ENCODE measurements around the gene TLN1.

The TLN1 gene, protein sequence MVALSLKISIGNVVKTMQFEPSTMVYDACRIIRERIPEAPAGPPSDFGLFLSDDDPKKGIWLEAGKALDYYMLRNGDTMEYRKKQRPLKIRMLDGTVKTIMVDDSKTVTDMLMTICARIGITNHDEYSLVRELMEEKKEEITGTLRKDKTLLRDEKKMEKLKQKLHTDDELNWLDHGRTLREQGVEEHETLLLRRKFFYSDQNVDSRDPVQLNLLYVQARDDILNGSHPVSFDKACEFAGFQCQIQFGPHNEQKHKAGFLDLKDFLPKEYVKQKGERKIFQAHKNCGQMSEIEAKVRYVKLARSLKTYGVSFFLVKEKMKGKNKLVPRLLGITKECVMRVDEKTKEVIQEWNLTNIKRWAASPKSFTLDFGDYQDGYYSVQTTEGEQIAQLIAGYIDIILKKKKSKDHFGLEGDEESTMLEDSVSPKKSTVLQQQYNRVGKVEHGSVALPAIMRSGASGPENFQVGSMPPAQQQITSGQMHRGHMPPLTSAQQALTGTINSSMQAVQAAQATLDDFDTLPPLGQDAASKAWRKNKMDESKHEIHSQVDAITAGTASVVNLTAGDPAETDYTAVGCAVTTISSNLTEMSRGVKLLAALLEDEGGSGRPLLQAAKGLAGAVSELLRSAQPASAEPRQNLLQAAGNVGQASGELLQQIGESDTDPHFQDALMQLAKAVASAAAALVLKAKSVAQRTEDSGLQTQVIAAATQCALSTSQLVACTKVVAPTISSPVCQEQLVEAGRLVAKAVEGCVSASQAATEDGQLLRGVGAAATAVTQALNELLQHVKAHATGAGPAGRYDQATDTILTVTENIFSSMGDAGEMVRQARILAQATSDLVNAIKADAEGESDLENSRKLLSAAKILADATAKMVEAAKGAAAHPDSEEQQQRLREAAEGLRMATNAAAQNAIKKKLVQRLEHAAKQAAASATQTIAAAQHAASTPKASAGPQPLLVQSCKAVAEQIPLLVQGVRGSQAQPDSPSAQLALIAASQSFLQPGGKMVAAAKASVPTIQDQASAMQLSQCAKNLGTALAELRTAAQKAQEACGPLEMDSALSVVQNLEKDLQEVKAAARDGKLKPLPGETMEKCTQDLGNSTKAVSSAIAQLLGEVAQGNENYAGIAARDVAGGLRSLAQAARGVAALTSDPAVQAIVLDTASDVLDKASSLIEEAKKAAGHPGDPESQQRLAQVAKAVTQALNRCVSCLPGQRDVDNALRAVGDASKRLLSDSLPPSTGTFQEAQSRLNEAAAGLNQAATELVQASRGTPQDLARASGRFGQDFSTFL (N-terminal part only)

DNA sequence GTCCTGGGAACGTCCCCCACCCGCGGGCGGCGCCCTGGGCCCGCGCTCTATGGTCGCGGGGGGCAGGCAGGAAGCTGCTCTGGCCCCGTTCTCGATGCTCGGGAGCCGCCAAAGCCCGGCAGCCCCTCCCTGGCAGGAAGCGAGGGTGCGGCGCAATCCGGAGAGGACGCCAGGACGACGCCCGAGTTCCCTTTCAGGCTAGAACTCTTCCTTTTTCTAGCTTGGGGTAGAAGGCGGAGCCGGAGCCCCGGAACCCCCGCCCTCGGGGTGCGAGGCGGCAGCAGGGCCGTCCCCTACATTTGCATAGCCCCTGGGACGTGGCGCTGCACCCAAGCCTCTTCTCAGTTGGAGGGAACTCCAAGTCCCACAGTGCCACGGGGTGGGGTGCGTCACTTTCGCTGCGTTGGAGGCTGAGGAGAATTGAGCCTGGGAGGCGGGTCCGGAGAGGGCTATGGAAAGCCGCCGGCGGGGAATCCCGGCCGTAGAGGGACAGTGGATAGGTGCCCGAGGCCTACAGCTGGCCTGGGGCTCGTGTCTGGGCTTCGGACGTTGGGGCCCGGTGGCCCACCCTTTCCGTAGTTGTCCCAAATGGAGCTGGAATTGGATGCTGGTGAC is at the start of gene TLN1, which contains the start of gene CREB3:
Gene TLN1, minus strand, starts transcription at position 11 of the 615 bp plus-strand sequence. CDS start 6,501 bp downstream, outside the sequence.
Gene CREB3, plus strand, starts transcription at position 482 of the 615 bp plus-strand sequence. Its CDS starts 107 bp downstream, at position 589.
- DNase-seq, result peak; percentile 91 to 94

DNA sequence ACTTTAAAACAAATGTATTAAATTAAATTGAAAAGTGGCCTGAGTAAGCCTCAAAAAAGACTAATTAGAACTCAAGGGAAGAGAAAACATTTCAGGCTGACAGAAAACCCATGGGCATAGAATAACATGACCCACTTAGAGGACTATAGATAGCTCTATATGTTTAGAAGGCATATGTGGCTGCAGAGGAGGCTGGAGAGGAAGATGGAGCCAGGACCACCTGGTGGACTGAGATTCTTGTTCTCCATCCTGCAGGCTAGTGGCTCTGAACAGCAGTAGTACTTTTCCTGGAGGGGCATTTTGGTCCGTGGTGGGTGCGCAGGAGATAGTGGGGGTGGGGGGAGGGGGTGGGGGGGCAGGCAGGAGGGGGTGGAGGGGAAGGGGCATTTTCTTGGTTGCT is 49.1 kb upstream of the TLN1 start:
- DNase-seq, result no peak

DNA sequence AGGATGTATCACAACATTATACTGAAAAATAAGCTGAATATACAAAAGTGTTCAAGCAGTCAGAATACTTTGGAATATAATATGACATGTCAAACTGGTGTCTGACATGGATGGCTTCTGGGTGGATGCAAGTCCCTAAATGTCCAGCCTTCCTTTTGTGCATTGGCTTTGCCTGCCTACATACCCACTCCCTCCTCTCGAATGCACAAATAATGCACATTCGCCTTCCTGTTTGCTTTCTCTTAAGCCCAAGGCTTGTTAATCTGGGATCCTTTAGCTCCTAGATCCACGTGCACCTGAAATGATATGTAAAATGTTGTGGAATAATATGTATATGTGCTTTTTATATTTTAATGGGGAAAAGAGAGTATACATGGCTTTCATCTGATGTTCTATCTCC is 46.5 kb upstream of the TLN1 start:
- no peak for DNase-seq

DNA sequence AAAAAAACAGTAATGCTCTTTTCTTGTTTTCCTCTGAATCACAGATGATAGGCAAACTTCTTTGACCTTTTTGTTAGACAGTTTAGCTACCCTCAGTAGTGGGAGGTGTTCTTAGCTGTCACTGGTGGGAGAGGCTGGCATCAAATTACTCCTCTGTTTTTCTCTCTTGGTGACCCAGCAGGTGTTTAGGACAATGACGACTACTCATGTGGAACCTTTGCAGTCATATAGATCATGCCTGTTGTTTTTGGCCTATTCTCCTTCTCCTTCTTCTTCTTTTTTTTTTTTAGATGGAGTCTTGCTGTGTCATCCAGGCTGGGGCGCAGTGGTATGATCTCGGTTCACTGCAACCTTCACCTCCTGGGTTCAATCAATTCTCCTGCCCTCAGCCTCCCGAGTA is 44.0 kb upstream of the TLN1 start:
- no peak for DNase-seq

DNA sequence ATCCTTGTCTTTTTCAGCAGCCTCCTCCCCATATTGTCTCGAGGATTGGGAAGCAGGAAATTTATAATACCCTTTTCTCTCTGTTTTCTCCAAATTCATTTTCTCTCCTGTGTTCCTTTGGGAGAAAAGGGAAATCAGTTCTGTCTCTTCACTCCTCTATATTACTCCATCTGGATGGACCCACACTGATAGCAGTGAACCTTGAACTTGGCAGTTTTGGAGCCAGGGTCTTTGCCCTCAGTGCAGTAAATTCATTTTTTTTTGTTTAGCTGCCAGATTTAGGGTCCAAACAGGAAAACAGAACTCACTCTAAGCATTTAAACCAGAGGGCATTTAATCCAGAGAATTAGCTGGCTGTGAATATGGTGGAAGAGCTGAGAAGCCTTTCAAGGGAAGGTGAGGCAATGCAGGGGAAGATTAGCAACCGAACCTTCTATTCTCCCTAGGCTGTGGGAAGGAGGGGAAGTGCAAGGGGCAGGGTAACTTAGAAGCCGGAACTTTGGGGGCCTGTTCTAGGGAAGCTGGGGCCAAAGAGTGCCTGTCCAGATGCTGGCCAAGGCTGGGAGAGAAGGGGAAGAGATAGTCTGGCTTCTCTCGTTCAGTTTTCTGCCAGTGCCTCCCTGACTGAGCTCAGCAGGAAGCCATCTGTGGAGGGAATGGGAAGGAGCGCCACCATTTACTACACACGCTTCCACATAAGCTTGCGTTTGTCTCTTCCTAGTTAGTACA is 43.1 kb upstream of the TLN1 start:
- no peak for DNase-seq

DNA sequence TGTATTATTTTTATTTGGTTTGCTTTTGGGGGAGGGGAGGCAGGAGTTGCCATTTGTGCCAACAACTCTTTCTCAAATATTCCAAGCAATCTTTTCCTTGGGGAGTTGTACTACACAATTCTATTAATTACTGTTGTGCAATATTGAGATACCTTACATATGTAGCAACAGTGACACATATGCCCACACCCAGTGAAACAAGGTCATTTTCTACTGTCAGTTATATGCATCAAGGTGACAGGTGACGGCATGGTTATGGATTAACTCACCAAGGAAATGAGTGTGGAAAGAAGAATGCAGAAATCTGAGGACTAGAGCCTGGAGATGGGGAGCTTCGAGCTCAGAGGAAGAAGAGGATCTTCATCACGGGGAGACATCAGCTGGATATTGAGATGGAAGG is 39.9 kb upstream of the TLN1 start:
- no peak for DNase-seq

DNA sequence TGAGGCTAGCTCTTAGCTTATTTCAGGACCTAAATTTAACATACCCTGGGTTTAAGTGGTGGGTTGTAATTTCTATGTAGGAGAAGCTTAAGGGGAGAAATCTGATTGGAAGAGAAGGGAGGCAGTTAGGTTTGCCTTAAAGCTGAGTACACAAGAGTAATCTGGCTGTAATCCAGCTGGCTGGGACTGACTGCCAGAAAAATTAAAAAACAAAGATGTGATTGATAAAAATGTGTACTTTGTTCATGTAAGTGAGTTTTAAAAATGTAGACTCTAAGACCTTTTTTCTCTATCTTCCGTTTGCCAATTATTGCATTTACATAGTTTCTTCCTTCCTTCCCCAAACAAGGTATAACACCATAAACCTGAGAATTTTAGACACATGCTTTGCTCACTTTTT is 39.5 kb upstream of the TLN1 start:
- no peak for DNase-seq

DNA sequence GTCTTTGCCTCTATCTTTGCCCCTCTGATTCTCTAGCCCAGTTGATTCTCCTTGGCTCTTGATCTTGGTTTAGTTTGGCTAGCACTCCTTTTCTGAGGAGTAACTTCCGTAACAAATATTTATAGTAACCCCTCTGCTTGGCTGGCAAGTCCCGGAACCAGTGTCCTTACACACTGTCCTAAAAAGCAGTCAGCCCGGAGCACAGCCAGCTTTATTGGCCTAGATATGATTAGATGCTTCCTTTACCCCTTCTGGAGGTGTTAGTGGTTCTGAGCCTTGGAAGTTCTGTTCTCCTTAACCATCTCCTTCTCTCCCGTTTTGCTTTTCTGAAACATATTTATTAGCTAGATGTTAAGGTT is 39.1 kb upstream of the TLN1 start:
- DNase-seq, result no peak

DNA sequence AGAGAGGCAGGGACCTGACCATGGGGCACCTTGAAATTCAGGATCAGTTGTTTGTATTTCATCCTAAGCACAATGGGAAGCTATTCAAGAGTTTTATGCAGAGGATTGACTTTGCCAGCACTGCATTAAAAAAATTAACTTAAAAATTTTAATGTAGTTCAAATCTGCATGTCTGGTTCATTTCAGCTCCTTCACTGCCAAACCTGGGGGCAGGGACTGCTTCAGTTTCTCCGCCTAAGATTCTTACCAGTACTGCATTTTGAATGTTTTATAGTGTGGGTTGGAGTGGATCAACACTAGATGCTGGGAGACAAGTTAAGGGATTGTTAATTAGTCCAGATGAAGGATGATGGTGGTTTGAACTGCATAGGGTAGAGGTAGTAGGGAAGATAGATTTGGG is 37.8 kb upstream of the TLN1 start:
- DNase-seq, result no peak

DNA sequence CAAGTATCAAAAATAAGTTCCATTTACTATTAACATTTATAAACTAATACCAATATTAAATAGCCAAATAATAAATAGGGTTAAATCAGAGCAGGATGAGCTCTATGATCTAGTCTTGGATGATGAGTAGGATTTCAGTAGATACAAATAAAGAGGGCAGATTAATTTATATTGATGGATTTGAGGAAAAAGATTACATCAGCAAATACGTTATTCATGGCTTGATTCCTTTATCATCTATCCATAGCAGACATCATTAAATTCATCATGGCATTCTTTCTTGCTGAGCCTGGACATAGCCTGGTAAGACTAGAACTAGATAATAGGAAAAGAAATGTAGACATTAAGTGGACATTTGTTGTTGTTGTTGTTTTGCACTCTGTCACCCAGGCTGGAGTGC is 35.5 kb upstream of the TLN1 start:
- DNase-seq, result no peak

DNA sequence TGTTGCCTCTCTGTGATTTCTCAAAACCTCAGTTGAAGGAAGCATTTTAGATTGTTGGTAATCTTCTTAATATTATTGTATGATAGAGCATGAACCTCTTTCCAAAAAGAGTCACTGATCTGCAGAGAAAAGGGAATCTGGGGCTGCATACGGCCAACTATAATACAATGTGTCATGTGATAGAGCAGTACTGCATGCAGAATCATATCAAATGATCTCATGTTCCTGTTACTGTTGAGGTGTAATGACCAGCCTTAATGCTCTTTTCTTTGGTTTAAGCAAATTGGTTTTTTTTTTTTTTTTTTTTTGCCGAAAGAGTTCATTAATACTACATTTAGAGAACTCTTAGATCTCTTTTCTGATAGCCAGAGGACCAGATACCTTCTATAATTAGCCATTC is 35.0 kb upstream of the TLN1 start:
- no peak for DNase-seq

DNA sequence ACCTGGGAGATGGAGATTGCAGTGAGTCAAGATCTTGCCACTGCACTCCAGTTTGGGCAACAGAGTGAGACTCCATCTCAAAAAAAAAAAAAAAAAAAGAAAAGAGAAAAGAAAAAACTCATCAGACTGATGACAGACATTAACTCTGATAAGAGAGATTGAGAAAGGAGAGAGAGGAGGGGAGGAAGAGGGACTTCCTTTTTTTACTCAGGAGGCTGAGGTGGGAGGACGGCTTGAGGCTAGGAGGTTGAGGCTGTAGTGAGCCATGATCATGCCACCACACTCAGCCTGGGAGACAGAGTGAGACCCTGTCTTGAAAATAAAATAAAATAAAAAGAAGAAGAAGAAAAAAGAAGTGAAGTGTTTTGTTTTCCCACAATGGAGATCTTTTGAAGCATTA is 31.8 kb upstream of the TLN1 start:
- no peak for DNase-seq

DNA sequence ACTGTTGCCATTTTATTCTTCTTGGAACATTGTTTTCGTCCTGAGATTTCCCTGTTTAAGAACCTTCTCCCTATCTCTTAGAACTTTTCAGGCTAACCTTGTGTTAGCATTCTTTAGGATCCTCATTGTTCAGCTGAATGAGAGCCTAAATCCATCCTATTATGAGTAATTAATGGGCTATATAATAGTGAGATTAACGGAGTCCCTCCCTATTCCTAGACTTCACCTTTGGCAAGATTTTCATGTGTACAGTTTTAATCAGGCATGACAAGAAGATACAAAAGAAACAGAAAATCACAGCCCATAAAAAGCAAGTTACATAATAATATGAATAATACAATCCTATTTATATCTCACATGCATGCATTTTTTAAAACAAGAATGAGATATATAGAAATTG is 31.2 kb upstream of the TLN1 start:
- no peak for DNase-seq

DNA sequence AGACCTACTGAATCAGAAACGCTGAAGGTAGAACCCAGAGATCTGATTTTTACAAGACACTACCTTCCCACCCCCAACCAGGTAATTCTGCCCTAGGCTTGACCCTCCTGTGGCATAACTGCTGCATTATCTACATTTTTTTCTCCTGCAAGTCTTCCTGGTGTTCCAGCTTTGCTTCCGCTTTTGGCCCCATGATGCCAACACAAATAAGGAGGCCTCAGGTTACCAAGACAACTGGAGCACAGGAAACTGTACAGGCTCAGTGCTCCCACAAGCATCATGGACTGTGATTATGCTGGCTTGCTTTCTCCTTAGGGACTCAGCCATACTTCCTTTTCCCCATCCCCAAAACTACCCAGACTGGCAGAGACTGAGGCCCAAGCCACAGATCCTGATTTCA is 28.7 kb upstream of the TLN1 start:
- no peak for DNase-seq

DNA sequence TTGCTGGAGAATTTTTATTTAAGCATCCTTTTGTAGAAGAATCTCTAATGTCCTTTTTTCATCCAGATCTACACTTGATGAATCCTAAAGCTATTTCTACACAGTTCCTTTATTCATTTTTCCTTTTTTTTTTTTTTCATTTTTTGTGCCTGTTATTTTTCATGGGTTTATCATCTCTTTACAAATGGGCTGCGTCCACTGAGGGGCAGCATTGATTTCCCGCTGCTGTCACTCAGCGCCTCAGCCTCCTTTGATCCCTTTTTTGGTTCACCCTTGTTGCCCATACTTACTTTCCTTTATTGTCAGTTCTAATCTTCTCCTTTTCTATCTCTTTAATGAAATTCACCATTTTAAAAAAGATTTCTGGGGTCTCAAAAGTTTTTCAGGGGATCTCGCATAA is 27.8 kb upstream of the TLN1 start:
- no peak for DNase-seq

DNA sequence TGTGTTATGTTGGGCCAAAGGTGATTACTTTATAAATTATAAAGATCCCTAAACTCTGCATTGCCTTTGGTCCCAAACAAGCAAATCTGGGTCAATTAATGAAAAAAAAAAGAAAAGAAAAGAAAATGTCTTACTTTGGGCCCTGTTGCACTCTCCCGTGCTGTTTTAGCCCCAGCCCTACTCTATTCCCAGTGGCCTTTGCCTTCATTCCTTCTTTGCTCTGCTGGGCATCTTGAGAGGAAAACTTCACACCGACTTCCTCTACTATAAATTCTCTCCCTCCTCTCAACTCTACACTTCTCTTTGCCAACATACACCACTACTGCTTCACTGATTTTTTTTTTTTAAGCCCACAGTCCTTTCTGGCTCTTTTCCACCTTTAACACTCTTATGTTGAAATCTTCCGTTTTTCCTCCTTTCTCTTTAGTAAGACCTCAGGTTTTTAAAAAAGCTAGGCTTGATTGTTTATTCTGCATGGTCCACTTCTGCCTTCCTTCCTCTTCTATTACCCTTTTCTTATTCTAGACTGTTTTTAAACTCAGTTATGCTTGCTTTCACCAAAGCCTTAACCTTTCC is 26.6 kb upstream of the TLN1 start:
- DNase-seq, result no peak

DNA sequence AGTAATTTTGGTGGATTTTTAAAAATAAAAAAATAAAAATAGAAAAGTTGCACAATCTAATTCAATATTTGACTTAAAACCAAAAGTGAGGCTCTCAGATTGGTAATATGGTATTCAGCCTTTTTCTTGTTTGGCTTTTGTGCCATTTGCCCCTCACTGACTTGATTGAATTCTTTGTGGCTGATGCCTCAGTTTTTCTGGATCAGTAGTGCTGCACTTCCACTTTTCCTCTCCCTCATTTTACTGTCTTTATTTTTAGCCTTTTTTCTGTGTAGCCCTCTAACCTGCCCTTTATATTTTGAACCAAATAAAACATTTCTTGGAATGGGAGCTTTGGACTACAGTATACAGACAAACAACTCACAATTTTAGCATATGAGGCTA is 25.9 kb upstream of the TLN1 start:
- DNase-seq, result no peak

DNA sequence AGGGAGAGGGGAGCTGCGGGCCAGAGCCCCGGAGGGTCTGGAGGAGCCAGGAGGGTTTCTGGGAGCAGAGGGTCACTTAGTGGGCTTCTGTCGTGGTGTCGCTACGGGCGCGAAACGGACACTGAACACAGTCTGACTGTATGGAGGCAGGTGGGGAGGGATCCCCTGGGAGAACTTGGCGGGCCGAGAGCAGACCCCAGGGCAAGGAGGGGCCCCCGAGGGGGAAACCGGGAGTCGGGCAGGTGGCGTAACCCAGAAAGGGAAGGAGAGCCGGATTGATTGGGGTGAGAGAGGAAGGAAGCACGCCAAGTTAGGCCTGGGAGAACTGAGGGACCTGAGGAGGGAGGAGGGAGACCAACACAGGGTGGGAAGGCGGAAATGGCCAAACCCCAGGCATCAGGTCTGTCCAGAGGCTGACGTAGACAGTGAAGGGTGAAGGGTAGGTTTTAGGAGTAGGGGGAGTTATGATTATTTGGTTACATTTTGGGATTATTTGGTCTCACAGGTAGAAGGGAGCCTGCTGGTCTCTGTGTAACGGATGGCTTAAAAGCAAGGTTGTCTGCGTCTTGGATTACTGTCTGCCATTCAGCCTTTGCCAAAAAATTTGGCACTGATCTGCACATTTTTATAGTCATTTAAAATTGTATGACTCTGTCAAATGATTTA is 25.4 kb upstream of the TLN1 start:
- DNase-seq, result peak; percentile 26 to 43

DNA sequence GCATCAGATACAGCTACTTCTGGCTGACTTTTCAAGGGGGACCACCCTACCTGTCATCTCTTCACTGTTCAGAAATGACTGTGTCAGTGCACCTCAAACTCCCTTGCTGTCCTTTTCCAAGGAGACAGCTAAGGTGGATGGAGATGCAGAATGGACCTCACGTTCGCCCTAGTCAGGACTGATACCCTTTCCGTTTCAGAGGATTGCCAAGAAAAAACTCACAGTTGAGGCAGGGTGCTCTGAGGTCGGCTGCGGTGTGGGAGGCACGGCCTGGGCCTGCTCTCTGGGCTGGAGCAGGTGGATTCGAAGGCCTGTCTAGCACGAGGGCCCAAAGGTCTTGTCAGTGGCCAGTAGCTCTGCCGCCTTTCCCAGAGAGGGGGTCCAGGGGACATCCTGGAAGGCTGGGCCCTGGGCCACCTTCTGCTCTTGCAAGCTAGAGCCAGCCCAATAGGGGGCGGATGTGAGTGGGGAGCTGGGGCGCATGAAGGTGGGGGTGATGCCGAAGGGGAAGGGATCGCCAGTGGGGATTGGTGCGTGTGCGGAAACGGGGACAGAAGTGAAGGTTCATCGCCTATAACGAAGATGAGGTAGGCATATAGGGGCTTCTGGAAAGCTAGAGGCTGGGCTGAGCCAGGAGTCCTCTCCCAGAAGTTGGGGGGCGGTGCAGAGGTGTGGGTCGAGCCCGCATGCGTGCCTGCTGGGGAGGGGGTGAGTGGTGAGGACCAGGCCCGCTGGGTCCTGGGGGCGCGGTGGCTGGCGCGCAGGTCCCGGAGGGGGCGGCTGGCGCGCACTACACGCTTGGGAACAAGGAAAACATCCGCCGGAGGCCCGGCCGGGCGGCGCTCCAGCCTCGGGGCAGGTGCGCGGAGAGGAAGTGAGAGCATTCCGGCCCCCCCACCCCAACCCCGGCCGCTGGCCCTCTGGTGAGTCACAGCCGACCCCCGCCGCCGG is 24.6 kb upstream of the TLN1 start:
- DNase-seq, result peak; percentile 78 to 79

DNA sequence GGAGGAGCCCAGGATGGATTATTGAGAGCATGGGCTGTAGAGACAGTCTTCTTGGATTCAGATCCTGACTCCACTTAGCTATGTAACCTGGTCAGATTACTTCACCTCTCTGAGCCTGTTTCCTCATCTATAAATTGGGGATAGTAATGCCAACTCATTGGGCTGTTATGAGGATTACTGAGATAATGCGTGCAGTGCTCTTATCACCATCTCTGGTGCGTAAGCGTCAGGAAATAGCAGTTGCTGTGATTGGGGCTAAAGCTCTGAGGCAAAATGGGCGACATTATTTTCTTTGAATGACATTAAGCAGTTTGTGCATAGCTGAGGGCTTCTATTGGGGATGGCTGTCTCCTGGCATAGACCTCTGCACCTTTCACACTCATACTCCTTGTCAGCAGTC is 23.1 kb upstream of the TLN1 start:
- DNase-seq, result no peak

Data from stimulated activated CD4-positive, alpha-beta T cell treated with anti-CD3 and anti-CD28 coated beads, Interleukin-2, amount 100 ng/mL, for 48 hours (primary cell).